Activated CD8-positive, alpha-beta memory T cell treated with anti-CD3 and anti-CD28 coated beads, Interleukin-2, amount 50 U/mL, for 24 hours (primary cell): Measurements from ENCODE around the gene ZNF521.

Source experiments
- DNase-seq: peaks from one replicate; pipeline ENCODE4 v3.0.0-alpha.2; 2020; ENCODE audit errors: extremely low read depth

Gene ZNF521

DNA sequence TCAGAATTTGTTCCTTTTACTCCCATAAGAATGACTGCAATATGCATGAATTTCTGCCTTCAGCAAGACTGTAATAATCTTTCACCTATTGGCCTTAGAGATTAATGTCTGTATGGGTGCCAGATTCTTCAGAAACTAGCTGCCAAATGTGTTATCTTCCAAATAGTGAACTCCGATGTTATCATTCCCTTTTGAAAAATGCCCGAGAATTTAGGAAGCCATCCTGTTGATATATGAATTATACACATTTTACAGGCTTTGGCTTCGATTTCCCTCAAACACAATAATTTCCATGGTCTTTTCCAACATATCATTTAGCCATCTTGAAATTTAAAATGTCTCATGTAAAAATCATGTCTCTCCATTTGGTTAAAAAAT lies 101.5 kb downstream of the ZNF521 start:
- no peak for DNase-seq

DNA sequence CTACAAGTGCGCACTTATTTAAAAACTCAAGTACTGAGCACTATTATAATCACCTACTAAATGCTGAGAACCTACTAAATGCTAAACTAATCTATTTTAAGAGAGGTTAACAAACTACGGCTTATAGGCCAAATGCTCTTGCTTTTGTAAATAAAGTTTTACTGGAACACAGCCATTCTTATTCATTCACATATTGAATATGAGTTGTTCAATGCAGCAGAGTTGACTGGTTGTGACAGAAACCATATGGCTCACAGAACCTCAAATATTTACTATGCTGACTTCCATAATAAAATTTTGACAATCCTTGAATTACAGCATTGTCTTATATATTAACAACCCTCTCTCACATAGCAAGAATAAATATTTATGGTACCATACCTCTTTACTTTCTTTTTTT lies 103.2 kb downstream of the ZNF521 start:
- DNase-seq, result no peak

DNA sequence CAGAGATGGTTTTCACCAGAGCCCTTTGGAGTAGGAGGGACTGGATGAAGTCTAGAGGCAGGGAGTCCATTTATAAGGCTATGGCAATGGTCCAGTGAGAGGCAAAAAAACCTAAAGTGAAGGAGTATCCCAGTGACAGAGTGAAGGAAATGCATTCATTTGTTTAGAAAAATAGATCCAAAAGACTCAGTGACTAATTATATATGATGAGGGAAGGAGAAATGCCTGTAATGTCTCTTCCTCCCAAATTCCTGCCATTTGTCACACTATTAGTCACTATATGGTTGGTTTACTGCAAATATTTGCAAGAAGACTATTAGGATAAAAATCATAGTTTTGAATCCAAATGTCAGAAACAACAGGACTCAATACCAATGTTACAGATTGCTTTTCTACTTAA lies 104.2 kb downstream of the ZNF521 start:
- no peak for DNase-seq

DNA sequence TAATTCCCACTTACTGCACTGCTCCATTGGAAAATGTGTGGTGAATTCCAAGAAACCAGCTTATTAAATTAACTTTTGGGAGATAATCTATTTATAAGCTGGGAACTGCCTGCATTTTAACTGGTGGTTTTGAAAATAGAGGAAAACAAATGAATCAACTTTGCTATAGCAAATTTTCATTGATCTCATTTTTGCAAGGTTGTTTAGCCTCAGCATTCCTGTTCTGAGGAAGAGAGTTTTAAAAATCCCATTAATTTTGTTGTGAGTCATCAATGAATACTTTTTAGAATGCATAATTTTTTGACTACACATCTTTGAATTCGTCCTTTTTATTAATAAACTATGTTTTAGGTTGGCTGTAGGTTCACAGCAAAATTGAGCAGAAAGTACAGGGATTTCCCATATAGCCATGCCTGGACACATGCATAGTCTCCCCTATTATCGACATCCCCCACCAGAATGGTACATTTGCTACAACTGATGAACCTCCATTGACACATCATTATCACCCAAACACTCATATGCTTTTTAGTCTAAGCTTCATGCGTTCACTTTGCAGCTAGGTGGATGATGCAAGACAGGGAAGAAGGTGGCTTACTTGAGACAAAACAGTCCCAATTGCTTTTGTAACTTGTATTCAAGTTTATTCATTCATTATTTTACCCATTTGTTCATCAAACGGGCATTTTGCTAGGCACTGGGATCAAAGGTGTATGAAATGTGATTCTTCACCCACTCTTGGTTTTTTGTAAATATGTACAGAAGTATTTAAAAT lies 106.9 kb downstream of the ZNF521 start:
- no peak for DNase-seq

DNA sequence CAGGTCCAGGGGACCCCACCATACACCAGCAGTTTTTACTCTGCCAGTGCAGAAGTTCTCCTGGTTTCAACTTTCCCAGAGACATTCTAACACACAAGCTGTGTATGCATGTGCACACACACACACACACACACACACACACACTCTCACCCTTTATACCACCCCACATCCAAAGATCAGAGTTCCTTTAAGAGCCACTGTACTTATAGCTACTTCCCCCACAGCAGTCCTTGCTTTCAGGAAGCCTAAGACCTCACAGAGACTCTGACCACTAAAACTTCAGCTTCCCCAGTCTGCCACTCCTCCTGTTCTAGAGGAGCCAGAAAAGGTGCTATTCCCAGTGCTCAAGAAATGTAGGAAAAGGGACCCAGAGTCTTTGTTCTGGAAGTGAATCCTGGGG lies 107.8 kb downstream of the ZNF521 start:
- no peak for DNase-seq

DNA sequence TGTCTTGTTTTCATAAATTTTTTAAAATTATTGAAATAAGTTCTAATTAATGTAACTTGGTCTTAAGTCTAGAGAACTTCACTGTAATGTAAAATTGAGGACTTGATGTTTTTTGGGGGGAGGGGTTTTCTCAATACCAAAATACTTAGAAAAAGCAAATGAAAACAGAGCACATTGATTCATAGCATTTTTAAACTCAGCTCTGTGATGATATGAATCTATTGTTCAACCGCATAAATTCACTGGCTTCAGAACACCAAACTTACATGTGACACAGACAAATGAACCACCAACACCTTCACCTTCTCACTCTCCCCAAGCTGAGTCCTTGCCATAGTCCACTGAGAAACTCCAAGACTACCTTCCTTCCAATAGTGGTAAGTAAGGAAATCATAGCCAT lies 108.2 kb downstream of the ZNF521 start:
- no peak for DNase-seq

DNA sequence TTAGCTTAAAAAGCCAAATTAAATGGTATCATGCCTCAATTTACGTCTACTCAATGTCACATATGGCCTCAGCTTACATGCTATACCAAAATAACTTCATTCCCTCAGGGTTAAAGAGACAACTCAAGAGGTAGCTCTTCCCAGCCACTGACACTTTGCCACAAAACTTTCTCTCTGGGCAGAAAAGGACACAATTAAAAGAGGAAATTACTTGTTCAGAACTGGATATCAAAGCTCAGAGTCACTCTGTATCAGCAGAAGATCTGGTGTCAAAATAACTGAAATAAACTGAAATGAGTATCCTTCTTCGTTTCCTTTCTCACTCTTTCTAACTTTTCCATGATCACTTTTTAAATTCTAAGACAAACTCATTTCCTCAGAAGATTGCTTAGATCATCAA lies 108.7 kb downstream of the ZNF521 start:
- DNase-seq, result no peak

DNA sequence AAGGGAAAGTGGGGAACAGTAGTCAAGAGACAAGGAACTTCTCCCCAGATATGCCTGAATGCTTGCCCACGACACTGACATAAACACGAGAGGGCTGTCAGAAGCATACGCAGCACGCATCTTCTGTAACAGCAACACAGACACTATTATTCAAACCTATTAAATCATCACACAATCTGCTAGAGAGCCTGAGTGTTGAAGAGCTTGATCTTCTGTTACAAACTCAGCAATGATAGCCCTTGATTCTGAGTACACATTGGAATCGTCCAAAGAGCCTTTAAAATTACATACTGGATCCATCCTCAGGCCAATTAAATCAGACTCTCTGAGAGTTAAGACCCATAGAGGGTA lies 111.6 kb downstream of the ZNF521 start:
- DNase-seq, result no peak

DNA sequence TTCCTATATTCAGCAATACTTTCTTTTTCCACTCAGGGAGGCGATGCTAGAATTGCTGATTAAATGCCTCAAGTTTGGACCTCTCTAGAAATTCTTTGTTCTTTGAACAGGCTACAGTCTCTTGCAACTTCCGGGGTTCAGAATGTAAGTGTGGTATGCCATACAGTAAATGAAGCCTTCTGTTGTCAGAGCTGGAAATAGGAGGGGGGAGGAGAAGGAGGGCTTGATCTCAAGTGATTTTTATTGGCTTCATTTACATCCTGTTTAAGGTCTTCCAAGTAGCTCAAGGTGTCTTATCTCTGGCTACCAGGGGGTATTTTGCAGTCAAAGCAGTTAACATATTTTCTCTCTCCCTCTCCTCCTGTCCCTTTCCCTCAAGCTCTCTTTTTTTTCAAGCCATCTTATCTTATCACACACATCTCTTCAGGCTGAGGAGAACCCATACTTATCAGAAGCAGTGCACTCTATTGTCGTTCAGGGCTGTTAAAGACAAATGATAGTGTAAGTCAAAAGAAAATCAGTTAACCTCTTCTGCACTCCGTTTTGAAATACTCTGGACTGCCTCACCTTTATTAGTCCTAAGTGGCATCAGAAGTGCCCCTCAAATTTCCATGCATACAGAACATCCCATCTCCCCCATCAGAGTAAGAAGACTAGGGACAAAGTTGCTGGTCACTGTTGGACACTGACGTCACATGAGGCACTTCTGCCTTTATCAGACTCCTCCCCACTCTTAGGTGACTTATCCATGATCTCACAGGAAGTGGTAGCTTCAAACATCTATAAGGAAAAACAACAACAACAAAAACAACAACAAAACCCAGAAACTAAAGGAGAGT lies 112.2 kb downstream of the ZNF521 start:
- DNase-seq, result no peak

DNA sequence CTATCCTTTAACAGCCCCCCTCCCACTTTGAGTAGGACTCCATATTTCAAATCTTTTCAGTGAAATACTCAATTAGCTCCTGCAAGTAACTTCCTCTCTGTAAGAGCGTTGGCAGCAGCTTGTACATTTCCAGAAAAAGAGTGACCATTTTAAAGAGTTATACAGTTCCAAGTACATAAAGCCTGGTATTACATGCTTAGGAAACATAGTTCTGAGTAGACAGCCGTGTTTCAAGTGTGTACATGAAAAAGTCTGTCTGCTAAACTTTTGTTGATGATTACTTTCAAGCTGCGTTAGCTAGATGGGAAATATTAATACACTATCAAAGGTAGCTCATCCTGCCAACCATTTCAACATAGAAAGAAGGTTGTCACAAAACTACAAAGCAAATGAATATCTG lies 112.8 kb downstream of the ZNF521 start:
- DNase-seq, result no peak

DNA sequence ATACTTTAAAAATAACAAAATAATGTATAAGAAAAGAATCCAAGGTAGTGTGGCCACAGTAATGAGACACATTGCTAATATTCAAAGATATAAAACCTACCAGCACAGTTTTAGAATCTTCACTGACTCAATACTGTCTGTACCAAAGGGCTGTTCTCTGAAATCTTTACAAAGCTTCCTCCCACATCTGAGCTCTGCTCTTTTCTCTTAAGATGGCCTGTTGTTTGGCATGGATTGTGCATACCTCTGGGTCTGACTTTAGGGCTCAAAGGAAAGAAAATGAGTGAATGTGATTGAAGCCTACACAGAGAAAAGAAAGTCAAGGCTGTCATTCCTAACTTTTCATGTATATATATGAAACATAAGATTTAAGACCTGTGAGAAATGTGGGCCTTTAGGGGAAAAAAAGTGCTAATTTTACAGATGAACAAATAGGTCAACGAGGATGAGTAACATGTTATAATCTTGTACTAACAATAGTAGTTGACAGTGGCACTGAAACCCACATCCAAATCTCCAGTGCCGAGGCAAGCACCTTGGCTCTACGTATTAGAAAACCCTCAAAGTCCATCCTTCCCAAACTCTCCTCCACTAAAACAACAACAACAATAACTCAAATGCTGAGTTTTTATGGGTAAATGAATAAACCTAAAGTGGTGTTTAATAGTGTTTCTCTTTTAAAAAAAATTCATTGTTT lies 114.2 kb downstream of the ZNF521 start:
- DNase-seq, result no peak

DNA sequence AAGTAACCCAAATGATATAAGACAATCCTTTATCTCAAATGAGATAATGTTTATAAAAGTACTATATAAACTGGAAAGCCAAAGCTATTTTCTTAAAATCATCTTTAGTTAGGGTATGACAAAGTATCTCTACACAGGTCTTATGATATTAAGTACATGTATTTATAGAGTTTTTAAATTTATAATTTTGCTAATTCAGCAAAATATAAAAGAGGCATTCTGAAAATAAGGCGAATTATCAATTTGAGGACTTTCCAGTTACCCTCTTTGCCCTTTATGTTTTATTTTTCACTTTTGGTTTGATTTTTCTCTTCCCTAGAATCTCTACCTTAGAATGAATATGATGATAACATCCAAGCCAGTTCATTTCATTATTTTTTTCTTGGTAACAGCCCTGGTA lies 115.2 kb downstream of the ZNF521 start:
- DNase-seq, result no peak

DNA sequence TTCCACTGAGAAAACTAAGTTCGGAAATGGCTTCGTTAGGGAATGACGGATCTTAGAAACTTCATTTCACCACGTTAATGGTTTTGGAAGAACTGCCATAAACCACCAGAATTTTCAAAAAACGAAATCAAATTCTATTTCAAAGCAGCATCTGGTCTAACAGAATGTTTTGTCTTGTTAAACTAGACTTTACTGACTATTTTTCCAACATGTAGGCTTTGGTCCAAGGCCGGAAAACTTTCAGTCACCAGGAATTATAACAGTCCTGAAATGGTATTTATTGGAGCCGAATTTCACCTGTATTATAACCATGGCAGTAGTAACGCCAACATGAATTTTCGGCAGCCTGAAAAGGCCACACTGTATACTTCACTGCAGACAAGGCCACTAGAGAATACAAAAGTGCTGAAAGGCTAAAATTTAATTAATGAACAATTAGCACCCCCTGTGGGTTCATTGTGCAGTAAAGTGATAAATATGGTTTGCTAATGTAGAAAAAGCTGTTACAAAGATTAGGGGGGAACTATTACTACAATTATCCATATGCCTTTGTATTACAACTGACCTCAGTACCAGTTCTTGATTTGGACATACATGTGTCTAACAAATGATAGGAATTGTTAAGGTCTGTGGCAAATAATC lies 116.4 kb downstream of the ZNF521 start:
- no peak for DNase-seq

DNA sequence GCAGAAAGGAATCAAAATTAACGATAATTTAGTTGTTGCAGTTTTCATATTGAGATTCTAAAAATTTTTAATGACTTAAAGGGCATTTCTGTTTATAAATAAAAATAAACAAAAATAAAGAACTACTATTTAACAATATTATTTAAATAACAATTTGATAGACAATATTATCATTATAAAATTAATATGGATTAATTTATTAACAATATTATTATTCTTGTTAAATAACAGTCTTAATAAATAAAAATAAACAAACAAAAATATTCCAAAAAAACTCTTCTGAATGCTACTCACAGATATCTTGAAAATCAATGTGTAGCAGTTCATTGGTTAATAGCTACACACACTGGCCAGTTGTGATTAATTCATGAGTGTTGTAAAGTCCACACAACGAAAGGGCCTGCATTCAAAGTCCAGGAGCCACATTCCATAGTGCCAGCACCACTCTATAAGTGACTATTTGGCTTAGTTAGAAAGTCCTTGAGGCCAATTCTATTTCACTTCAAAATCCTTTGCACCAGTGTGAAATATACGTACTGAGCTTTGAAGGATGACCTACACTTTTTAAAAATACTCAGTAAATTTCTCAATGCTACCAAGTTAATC lies 117.1 kb downstream of the ZNF521 start:
- no peak for DNase-seq

DNA sequence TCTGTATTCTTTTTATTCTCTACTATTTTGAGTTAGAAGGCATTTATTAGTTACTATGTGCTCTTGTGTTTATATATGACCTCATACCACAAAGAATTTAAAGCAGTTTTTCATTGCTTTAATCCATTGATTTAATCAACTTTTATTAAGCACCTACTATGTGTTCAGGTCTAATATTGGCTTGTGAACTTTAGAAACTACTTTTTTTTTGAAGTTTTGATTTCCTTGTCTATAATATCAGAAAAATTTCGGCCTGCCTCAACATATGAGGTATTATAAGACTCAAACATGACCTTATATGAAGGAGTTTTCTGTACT lies 117.7 kb downstream of the ZNF521 start:
- no peak for DNase-seq

DNA sequence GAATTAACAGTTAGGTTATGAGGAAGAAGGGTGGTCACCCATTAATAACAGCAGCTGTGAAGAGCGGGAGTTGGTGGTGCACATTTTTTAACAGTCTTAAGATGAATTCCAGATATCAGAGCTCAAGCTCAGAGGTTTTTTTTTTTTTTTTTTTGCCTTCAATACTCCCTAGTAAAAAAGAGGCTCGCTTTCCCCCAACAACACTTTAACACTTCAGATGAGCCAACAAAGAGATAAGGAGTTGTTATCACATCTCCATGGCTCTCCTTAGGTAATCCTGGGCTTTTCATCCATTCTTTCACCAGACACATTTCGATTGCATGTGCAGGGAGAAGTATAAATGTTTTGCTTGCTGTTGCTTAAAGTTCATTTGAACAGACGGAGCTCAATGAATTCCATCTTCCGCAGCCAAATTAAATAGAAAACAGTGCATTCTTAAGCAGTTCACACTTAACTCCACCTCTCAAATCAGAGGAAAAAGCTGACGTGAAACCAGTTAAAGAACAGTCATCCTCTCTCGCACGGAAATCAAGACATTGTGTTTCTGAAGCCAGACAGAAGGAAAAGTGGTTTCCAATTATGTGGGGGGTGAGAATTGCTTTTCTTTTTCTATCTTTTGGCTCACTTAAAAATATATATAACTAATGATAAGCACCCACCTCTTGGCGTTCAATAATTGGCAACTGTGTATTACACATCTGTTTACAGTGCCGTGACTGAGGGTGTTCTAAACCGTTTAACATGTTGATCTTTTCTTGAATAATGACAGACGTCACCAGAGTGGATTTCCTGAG lies 118.2 kb downstream of the ZNF521 start:
- DNase-seq, result no peak

DNA sequence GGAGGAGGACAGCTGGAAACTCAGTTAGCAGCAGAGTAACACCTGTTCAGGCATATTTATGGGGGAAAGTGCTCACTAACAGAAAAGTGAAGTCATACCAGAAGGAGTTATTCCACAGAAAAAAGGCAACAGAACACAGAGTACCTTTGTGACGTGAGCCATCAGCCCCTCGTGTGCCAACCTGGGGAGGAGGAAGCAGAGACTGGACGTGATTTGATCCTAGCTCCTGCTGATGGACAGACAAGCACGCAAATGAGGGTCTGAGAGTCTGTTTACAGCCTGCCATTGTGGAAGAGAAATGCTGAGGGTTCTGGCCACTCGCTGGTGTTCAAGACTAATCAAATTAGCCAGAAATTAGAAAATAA lies 120.7 kb downstream of the ZNF521 start:
- no peak for DNase-seq

DNA sequence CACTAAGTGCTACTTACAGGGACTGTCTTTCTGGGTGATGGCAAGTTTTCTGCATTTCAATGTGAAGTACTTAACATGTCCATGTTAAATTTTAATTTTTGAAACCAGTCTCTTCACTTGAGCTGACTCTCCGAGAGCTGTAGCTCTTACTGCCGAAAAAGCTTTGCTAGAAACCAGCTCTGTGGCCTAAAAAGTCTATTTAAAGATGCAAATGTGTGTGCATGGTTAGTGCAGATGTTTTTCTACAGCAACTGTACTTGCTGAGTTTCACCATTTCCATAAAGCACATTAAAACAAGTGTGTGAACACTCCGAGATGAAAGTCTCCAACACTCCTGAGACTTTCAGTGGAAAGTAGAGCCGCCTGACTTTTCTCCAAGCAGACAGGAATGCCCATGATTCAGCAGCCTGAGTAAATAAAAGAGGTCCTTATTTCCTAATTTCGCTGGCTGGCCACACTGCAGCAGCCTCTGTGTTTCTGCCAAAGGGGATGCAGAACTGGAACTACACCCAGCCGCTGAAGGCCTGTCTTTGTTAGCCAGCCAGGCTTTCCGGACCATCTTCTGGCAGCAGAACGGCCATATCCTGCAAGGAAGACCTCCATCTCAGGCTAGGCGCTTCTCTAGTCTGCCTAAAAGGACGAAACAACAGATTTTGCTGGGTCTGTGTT lies 121.2 kb downstream of the ZNF521 start:
- DNase-seq, result no peak

DNA sequence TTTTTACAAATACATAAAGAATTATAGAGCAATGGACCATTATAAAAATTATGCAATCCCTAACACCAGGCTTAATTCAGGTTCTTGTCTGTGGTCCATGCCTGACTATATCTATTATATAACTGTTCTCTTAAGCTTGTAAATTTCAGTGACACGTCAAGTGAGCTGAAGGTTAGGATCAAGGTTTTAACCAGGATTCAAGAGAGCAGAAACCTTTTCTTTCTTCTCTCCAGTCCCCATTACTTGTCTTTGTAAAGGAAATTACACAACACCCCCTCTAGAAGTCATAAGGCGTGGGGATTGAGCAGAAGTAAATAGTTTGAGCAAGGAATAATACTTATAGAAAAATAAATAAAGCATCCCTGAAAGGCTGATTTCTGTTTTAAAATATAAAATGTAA lies 122.0 kb downstream of the ZNF521 start:
- DNase-seq, result no peak

DNA sequence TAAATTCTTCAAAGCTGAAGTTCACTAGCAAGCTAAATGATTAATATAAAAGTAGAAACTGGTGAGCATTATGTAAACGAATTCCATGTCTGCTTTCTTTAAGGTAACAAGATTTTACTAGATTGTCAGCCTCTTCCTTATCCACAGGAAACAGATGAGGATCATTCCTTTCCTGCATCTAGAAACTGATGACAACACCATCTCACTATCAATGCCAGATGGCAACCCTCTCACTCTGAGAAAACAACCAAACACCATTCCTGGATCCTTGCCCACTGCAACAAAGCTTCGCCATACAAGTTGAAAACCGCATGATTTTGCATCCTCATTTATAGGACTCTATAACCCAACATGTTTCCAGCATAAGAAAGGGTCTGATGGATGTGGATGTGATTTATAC lies 122.9 kb downstream of the ZNF521 start:
- no peak for DNase-seq

DNA sequence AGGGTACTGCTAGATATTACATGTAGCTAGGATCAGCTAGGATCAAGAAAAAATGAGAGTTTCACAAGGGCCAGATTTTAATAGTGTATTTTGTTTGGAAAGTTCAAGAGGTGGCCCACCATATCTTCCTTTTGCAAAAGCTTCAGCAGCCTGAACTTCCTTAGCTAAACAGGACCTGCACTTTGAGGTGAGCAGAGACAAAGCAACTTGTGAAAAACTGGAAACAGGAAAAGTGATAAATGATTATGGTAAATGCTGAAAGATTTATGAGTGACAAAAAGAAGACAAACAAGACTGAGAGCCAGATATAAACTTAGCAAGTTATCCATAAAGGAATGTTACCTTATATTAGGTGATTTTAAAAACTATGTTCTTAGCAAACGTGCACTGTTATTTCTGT lies 123.6 kb downstream of the ZNF521 start:
- no peak for DNase-seq
